Keratinocyte (primary cell): ENCODE data around the gene ACTN3. TPM values are rescaled to one million over a fixed set of nuclear protein-coding genes. Genes with fewer than 3 reads are reported as not detected.

Experiments used
- DNase-seq: peaks from one replicate; pipeline ENCODE4 v3.0.0-alpha.2; 2011; ENCODE audit warnings: low read depth, missing footprints, low spot score
- FAIRE-seq: peaks from 2 replicates; lab custom pipeline; 2011; peaks lifted over from hg19 to GRCh38; lab: Jason Lieb, UNC
- H2AFZ ChIP-seq: 2 replicates; pipeline ENCODE4 v1.6.0; 2012; ENCODE audit warnings: low read length, control low read depth, inconsistent platforms; ENCODE audit not compliant: control insufficient read depth
- H3K27ac ChIP-seq: 2 replicates; pipeline ENCODE4 v1.5.1; 2011; ENCODE audit warnings: low read length; ENCODE audit not compliant: control insufficient read depth, insufficient read depth
- H3K27me3 ChIP-seq: 3 replicates; pipeline ENCODE4 v1.6.0; 2011; ENCODE audit warnings: low read length; ENCODE audit not compliant: control insufficient read depth, insufficient read depth; ENCODE audit errors: extremely low read depth
- H3K36me3 ChIP-seq, 2 experiments: 2 replicates in 1 of 2; 3 replicates in 1 of 2; pipeline ENCODE4 v1.5.1; 2011; ENCODE audit warnings: low read length in 2 of 2, mild to moderate bottlenecking in 1 of 2; ENCODE audit not compliant: control insufficient read depth in 2 of 2, insufficient read depth in 2 of 2; ENCODE audit errors: extremely low read depth in 1 of 2
- H3K4me1 ChIP-seq: 3 replicates; pipeline ENCODE4 v1.5.1; 2011; ENCODE audit warnings: low read length; ENCODE audit not compliant: control insufficient read depth, insufficient read depth; ENCODE audit errors: extremely low read depth
- H3K4me2 ChIP-seq: 3 replicates; pipeline ENCODE4 v1.6.0; 2011; ENCODE audit warnings: low read depth, low read length; ENCODE audit not compliant: control insufficient read depth, insufficient read depth; ENCODE audit errors: extremely low read depth
- H3K4me3 ChIP-seq, 3 experiments: fragments of 200-600 bp in 1 of 3; sonication (generic) in 1 of 3; 2 replicates in 2 of 3; 3 replicates in 1 of 3; pipeline ENCODE4 v1.5.1; 2011 to 2016; ENCODE audit warnings: low read length in 3 of 3, mild to moderate bottlenecking in 3 of 3, control low read depth in 2 of 3, inconsistent platforms in 1 of 3, low read depth in 1 of 3, mixed read lengths in 1 of 3, mixed run types in 1 of 3, moderate library complexity in 1 of 3; ENCODE audit not compliant: control insufficient read depth in 2 of 3, insufficient read depth in 2 of 3; ENCODE audit errors: extremely low read depth in 1 of 3
- H3K79me2 ChIP-seq: 2 replicates; pipeline ENCODE4 v1.6.0; 2012; ENCODE audit warnings: low read length; ENCODE audit not compliant: control insufficient read depth, insufficient read depth
- H3K9ac ChIP-seq: 3 replicates; pipeline ENCODE4 v1.6.0; 2011; ENCODE audit warnings: low read length; ENCODE audit not compliant: control insufficient read depth, insufficient read depth; ENCODE audit errors: extremely low read depth
- H3K9me1 ChIP-seq: 3 replicates; pipeline ENCODE4 v1.6.0; 2011; ENCODE audit warnings: low read length; ENCODE audit not compliant: control insufficient read depth, insufficient read depth; ENCODE audit errors: extremely low read depth
- H3K9me3 ChIP-seq: 2 replicates; pipeline ENCODE4 v1.5.1; 2012; ENCODE audit warnings: low read depth, low read length; ENCODE audit not compliant: control insufficient read depth
- H4K20me1 ChIP-seq: 3 replicates; pipeline ENCODE4 v1.6.0; 2011; ENCODE audit warnings: low read length; ENCODE audit not compliant: control insufficient read depth, insufficient read depth; ENCODE audit errors: extremely low read depth
- EZH2 ChIP-seq: IDR thresholded peaks from one replicate; pipeline ENCODE4 v1.6.1; 2012; ENCODE audit warnings: inconsistent platforms, mild to moderate bottlenecking, low read length, moderate library complexity
- dilution Hi-C: fragments of 300-500 bp; cut with MboI; formaldehyde crosslinking; loops from one replicate; pipeline ENCODE4 v1.7.0; 2020; ENCODE audit warnings: low sequenced_read_pairs; ENCODE audit not compliant: extremely low pct_ligation_motif_present
- polyA plus RNA-seq, 5 experiments: library from polyadenylated mRNA; depleted of rRNA in 3 of 5; stranded (reverse) in 3 of 5; stranded (forward) in 1 of 5; unstranded in 1 of 5; fragments of >200 nt; gene quantifications; 1 replicate in 1 of 5; 2 replicates in 3 of 5; 3 replicates in 1 of 5; pipeline versions ENCODE4 v1.2.1 to v1.2.3, GENCODE V29; 2011 to 2012; ENCODE audit warnings: missing spikeins in 2 of 5, low read depth in 1 of 5, low replicate concordance in 1 of 5
- TF ChIP-seq, protein P1 (sequence below), 3 experiments: IDR thresholded peaks in 1 of 3; conservative IDR thresholded peaks in 1 of 3; optimal IDR thresholded peaks in 1 of 3; 2 replicates in 2 of 3; 3 replicates in 1 of 3; pipeline versions ENCODE3 to v1.5.1; 2011; ENCODE audit warnings: low read length in 3 of 3, mild to moderate bottlenecking in 3 of 3, moderate library complexity in 2 of 3, control low read depth in 1 of 3, inconsistent platforms in 1 of 3; ENCODE audit not compliant: insufficient read depth in 2 of 3; ENCODE audit errors: extremely low read depth in 1 of 3

Gene ACTN3
- polyA plus RNA-seq, 1 donor (not counting 4 experiments of a cell fraction or from before 2014, with no cell fraction given), result not detected

GRCh38 chr11:66593303-66593635 is 46.6 kb downstream of the ACTN3 start:
- Histone ChIP-seq H2AFZ (peak overlapping the region; percentile 98), H3K4me3 (peak overlapping the region; percentile 70 to 81 (median 76)), H3K79me2 (peaks cover 6% of the 10 kb centered on the region), H3K9me3 (no peaks in the 10 kb centered on the region), H3K27me3 (no peaks in the 10 kb centered on the region), H3K36me3 (no peaks in the 10 kb centered on the region), H3K9ac (peak overlapping the region; percentile 82), H3K4me1 (peaks cover 11% of the 10 kb centered on the region), H3K4me2 (peak overlapping the region; percentile 99), H4K20me1 (no peaks in the 10 kb centered on the region), H3K27ac (peak overlapping the region; percentile 63), H3K9me1 (no peaks in the 10 kb centered on the region)
- no peak for DNase-seq
- dilution Hi-C loops, result no loop called here
- no peak for FAIRE-seq
- TF ChIP-seq, protein P1, sequence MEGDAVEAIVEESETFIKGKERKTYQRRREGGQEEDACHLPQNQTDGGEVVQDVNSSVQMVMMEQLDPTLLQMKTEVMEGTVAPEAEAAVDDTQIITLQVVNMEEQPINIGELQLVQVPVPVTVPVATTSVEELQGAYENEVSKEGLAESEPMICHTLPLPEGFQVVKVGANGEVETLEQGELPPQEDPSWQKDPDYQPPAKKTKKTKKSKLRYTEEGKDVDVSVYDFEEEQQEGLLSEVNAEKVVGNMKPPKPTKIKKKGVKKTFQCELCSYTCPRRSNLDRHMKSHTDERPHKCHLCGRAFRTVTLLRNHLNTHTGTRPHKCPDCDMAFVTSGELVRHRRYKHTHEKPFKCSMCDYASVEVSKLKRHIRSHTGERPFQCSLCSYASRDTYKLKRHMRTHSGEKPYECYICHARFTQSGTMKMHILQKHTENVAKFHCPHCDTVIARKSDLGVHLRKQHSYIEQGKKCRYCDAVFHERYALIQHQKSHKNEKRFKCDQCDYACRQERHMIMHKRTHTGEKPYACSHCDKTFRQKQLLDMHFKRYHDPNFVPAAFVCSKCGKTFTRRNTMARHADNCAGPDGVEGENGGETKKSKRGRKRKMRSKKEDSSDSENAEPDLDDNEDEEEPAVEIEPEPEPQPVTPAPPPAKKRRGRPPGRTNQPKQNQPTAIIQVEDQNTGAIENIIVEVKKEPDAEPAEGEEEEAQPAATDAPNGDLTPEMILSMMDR (optimal IDR thresholded peaks at IDR 0.05 in 1 of 3, IDR thresholded peaks at IDR 0.05 in 1 of 3, conservative IDR thresholded peaks at IDR 0.05 in 1 of 3; ENCODE audit: extremely low read depth in 1 of 3, insufficient read depth in 2 of 3, low read length in 3 of 3), result no peak
- TF ChIP-seq EZH2, result no peak

DNA sequence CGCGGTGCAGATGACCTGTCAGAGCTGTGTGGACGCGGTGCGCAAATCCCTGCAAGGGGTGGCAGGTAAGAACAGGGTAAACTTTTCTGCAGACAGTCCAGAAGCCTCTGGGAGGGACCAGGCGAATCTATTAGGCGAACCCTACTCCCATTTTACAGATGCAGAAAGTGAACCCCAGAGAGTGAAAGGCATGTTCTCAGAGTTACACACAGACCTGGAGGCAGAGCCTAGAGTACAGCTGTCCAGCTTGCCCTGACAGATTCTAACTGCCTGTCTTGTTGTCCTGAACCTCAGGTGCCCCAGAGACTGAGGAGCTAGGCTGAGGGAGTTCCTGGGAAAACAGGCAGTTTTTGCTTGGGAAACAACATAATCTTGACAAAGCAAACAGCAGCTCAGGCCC is 46.9 kb downstream of the ACTN3 start:
- Histone ChIP-seq H3K9ac (peak overlapping the region; percentile 82), H3K27me3 (no peaks in the 10 kb centered on the region), H3K9me1 (no peaks in the 10 kb centered on the region), H3K79me2 (peaks cover 6% of the 10 kb centered on the region), H3K4me3 (peak overlapping the region; percentile 70 to 81 (median 76)), H3K4me2 (peak overlapping the region; percentile 99), H3K9me3 (no peaks in the 10 kb centered on the region), H3K4me1 (peaks cover 11% of the 10 kb centered on the region), H4K20me1 (no peaks in the 10 kb centered on the region), H3K36me3 (no peaks in the 10 kb centered on the region), H3K27ac (peak overlapping the region; percentile 63), H2AFZ (peak overlapping the region; percentile 98)
- no peak for DNase-seq
- no peak for TF ChIP-seq EZH2
- TF ChIP-seq, protein P1 (optimal IDR thresholded peaks at IDR 0.05 in 1 of 3, IDR thresholded peaks at IDR 0.05 in 1 of 3, conservative IDR thresholded peaks at IDR 0.05 in 1 of 3; ENCODE audit: extremely low read depth in 1 of 3, insufficient read depth in 2 of 3, low read length in 3 of 3), result no peak
- no peak for FAIRE-seq
- dilution Hi-C loops, result no loop called here
